A549 (cell line): ENCODE results near the gene ITIH5. TPM values are rescaled to one million over a fixed set of nuclear protein-coding genes. Genes with fewer than 3 reads are reported as not detected.

Source experiments
- ATAC-seq, 2 experiments: fragments of 200-7000 bp in 1 of 2; fragments of >200 bp in 1 of 2; cut with Nextera tagmentation in 1 of 2; cut with Tn5 transposase in 1 of 2; 3 replicates each; pipeline versions ENCODE4 v1.8.0 to v1.9.1; 2018 to 2020; ENCODE audit warnings: mild to moderate bottlenecking in 1 of 2, moderate library complexity in 1 of 2
- CTCF ChIA-PET: fragments of 300-600 bp; sonication (Branson Sonifier 250); formaldehyde crosslinking; extraction: SDS; loops from one replicate; lab custom pipeline; 2021; ENCODE audit warnings: antibody characterized with exemption, inconsistent platforms; lab: Yijun Ruan, JAX
- POLR2A ChIA-PET: fragments of 350-600 bp; formaldehyde crosslinking; extraction: SDS; loops from one replicate; lab custom pipeline; 2021; ENCODE audit warnings: antibody characterized with exemption, inconsistent platforms; lab: Yijun Ruan, JAX
- DNase-seq, 2 experiments: peaks; one replicate each; pipeline versions ENCODE4 v3.0.0 to v3.0.0-alpha.2; 2011 to 2016; ENCODE audit warnings: low read depth in 1 of 2, low spot score in 1 of 2
- FAIRE-seq: peaks from 2 replicates; lab custom pipeline; 2011; peaks lifted over from hg19 to GRCh38; lab: Jason Lieb, UNC
- H3K27ac ChIP-seq, 2 experiments: fragments of >200 bp; sonication (Bioruptor Twin); formaldehyde crosslinking; 3 replicates each; pipeline ENCODE4 v1.5.1; 2016 to 2017
- H3K4me1 ChIP-seq: fragments of >200 bp; sonication (Bioruptor Twin); formaldehyde crosslinking; 3 replicates; pipeline ENCODE4 v1.6.1; 2016
- H3K4me2 ChIP-seq: fragments of >200 bp; sonication (Bioruptor Twin); formaldehyde crosslinking; 3 replicates; pipeline ENCODE4 v1.6.1; 2016
- H3K4me3 ChIP-seq: fragments of >200 bp; sonication (Bioruptor Twin); formaldehyde crosslinking; 3 replicates; pipeline ENCODE4 v1.5.1; 2016
- H3K9me3 ChIP-seq: fragments of >200 bp; sonication (Bioruptor Twin); formaldehyde crosslinking; 3 replicates; pipeline ENCODE4 v1.6.1; 2016
- CBX2 ChIP-seq: fragments of 200-600 bp; sonication (generic); IDR thresholded peaks from 2 replicates; pipeline ENCODE4 v1.6.1; 2016; ENCODE audit warnings: low read depth, mild to moderate bottlenecking, borderline replicate concordance
- CBX8 ChIP-seq: fragments of 200-600 bp; sonication (generic); IDR thresholded peaks from 2 replicates; pipeline ENCODE4 v1.6.1; 2016
- CEBPB ChIP-seq, 2 experiments: fragments of >200 bp in 1 of 2; sonication (Bioruptor Twin) in 1 of 2; formaldehyde crosslinking in 1 of 2; IDR thresholded peaks; 2 replicates each; pipeline ENCODE4 v1.6.1; 2012 to 2016
- CHD2 ChIP-seq: fragments of 150-350 bp; IDR thresholded peaks from 2 replicates; pipeline ENCODE4 v1.6.1; 2014; ENCODE audit warnings: low read length; ENCODE audit not compliant: partially characterized antibody
- ELK1 ChIP-seq: fragments of 150-350 bp; IDR thresholded peaks from 2 replicates; pipeline ENCODE4 v1.6.1; 2014; ENCODE audit warnings: low read depth, mild to moderate bottlenecking, low read length
- EP300 ChIP-seq, 2 experiments: fragments of >200 bp; sonication (Bioruptor Twin); formaldehyde crosslinking; IDR thresholded peaks; 2 replicates in 1 of 2; 3 replicates in 1 of 2; pipeline ENCODE4 v1.6.1; 2016 to 2017
- FOSB ChIP-seq: fragments of 250-450 bp; sonication (Bioruptor Pico); IDR thresholded peaks from 2 replicates; pipeline ENCODE4 v1.5.0; 2020; ENCODE audit warnings: mild to moderate bottlenecking, moderate library complexity
- FOSL2 ChIP-seq, 2 experiments: fragments of 450-650 bp in 1 of 2; fragments of >200 bp in 1 of 2; sonication (Bioruptor Twin) in 1 of 2; formaldehyde crosslinking; IDR thresholded peaks; 2 replicates each; pipeline versions ENCODE4 v1.5.0 to v1.6.1; 2016 to 2020; ENCODE audit warnings: mild to moderate bottlenecking in 1 of 2, moderate library complexity in 1 of 2
- JUN ChIP-seq, 2 experiments: fragments of >200 bp; sonication (Bioruptor Twin); formaldehyde crosslinking; IDR thresholded peaks; 2 replicates in 1 of 2; 3 replicates in 1 of 2; pipeline ENCODE4 v1.6.1; 2016 to 2017
- JUNB ChIP-seq: fragments of >200 bp; sonication (Bioruptor Twin); formaldehyde crosslinking; IDR thresholded peaks from 2 replicates; pipeline ENCODE4 v1.6.1; 2016
- KDM5A ChIP-seq: fragments of 200-600 bp; sonication (generic); IDR thresholded peaks from 2 replicates; pipeline ENCODE4 v1.6.1; 2016; ENCODE audit warnings: antibody characterized with exemption, mild to moderate bottlenecking
- MAFK ChIP-seq: fragments of 450-650 bp; IDR thresholded peaks from 2 replicates; pipeline ENCODE4 v1.6.1; 2014; ENCODE audit not compliant: partially characterized antibody
- MAZ ChIP-seq: fragments of 150-350 bp; IDR thresholded peaks from 2 replicates; pipeline ENCODE4 v1.6.1; 2014; ENCODE audit warnings: antibody characterized with exemption, low read depth, low read length, borderline replicate concordance
- NFE2L2 ChIP-seq: fragments of 150-350 bp; conservative IDR thresholded peaks from 2 replicates; pipeline ENCODE4 v1.6.1; 2014; ENCODE audit warnings: low read length
- PHF8 ChIP-seq: fragments of 200-600 bp; sonication (generic); IDR thresholded peaks from 2 replicates; pipeline ENCODE4 v1.6.1; 2016; ENCODE audit warnings: low read depth, mild to moderate bottlenecking, antibody characterized with exemption, moderate library complexity, borderline replicate concordance
- POLR2A ChIP-seq: IDR thresholded peaks from 2 replicates; pipeline ENCODE4 v1.6.1; 2012; ENCODE audit warnings: mild to moderate bottlenecking, low read length
- RAD21 ChIP-seq, 2 experiments: fragments of >200 bp in 1 of 2; sonication (Bioruptor Twin) in 1 of 2; formaldehyde crosslinking in 1 of 2; IDR thresholded peaks in 1 of 2; conservative IDR thresholded peaks in 1 of 2; 2 replicates in 1 of 2; 3 replicates in 1 of 2; pipeline ENCODE4 v1.6.1; 2012 to 2018; ENCODE audit warnings: inconsistent platforms in 1 of 2
- RARB ChIP-seq: fragments of 250-450 bp; sonication (Bioruptor Pico); IDR thresholded peaks from 2 replicates; pipeline ENCODE4 v1.8.0; 2021; ENCODE audit warnings: mild to moderate bottlenecking, moderate library complexity
- RFX5 ChIP-seq: fragments of 450-650 bp; IDR thresholded peaks from 2 replicates; pipeline ENCODE4 v1.7.1; 2014; ENCODE audit warnings: antibody characterized with exemption, mild to moderate bottlenecking, moderate library complexity
- RNF2 ChIP-seq: fragments of 200-600 bp; sonication (generic); IDR thresholded peaks from 2 replicates; pipeline ENCODE4 v1.6.1; 2016; ENCODE audit warnings: low read depth, mild to moderate bottlenecking, antibody characterized with exemption, moderate library complexity, borderline replicate concordance
- TP53 ChIP-seq: fragments of 250-450 bp; sonication (Bioruptor Pico); IDR thresholded peaks from 2 replicates; pipeline ENCODE4 v1.5.0; 2021; ENCODE audit warnings: mild to moderate bottlenecking, moderate library complexity
- ZFP36 ChIP-seq: fragments of 450-650 bp; IDR thresholded peaks from 2 replicates; pipeline ENCODE4 v1.6.1; 2014; ENCODE audit warnings: borderline replicate concordance; ENCODE audit not compliant: partially characterized antibody
- ZNF302 ChIP-seq: fragments of 250-450 bp; sonication (Bioruptor Pico); IDR thresholded peaks from 2 replicates; pipeline ENCODE4 v1.9.0; 2021; ENCODE audit warnings: inconsistent platforms, mild to moderate bottlenecking, moderate library complexity
- ZSCAN20 ChIP-seq: fragments of 250-450 bp; sonication (Bioruptor Pico); IDR thresholded peaks from 2 replicates; pipeline ENCODE4 v1.8.0; 2022; ENCODE audit warnings: mild to moderate bottlenecking, moderate library complexity
- WGBS: methylation state at CpG from one replicate; pipeline ENCODE4 v1.1.6; 2017; ENCODE audit errors: missing lambda C conversion rate; 5-methylcytosine and 5-hydroxymethylcytosine counted together
- polyA plus RNA-seq, 4 experiments: library from polyadenylated mRNA; depleted of rRNA in 3 of 4; stranded (reverse); fragments of >200 nt; fragmentation: RNase III in 1 of 4; extraction: RNeasy Plus Mini Kit Qiagen cat#74134 plus additional on column Dnase treatment in 1 of 4; gene quantifications; 2 replicates in 3 of 4; 3 replicates in 1 of 4; pipeline ENCODE4 v1.2.3, GENCODE V29; 2011 to 2017
- TF ChIP-seq, protein P1 (sequence below): fragments of 250-450 bp; sonication (Bioruptor Pico); IDR thresholded peaks from 2 replicates; pipeline ENCODE4 v1.5.0; 2021; ENCODE audit warnings: mild to moderate bottlenecking, moderate library complexity, borderline replicate concordance
- TF ChIP-seq, protein P2 (sequence below): fragments of 450-650 bp; IDR thresholded peaks from 2 replicates; pipeline ENCODE4 v1.6.1; 2014; ENCODE audit warnings: antibody characterized with exemption

The ITIH5 gene
- polyA plus RNA-seq, 2 of the 4 experiments (the other 2 are of a cell fraction): 0.03 to 0.05 TPM

GRCh38 chr10:7702288-7702812 is 35.6 kb upstream of the ITIH5 start:
- DNase-seq: no peak
- POLR2A ChIA-PET: interaction anchor here (0.8 kb wide), 1 partner anchor 86 kb away, joined by 3 read pairs; the partner anchor contains the start of genes ATP5F1C and KIN
- no peak for FAIRE-seq
- no peak for ATAC-seq
- CTCF ChIA-PET: interaction anchor here (2.1 kb wide), 1 partner anchor 15 kb away, joined by 10 read pairs; no protein-coding TSS in a partner anchor
- Histone ChIP-seq H3K4me2 (no peak overlapping the region), H3K4me3 (no peak overlapping the region), H3K27ac (peak overlapping the region; percentile 13 to 15; a peak in 1 of 6 replicates), H3K4me1 (peaks cover 20% of the 10 kb centered on the region; the same call in 2 of the 3 replicates), H3K9me3 (no peaks in the 10 kb centered on the region)
- TF ChIP-seq PHF8 (no peak), RARB (no peak), KDM5A (no peak), CBX2 (no peak), ZFP36 (no peak)
- 78% methylated on average over 4 of the region's 4 CpGs for WGBS

GRCh38 chr10:7701158-7701742 is 34.5 kb upstream of the ITIH5 start:
- ATAC-seq: no peak
- H3K4me2 ChIP-seq: peak overlapping the region; percentile 49
- peak overlapping the region; percentile 71 for H3K27ac ChIP-seq
- DNase-seq: no peak
- H3K9me3 ChIP-seq: no peaks in the 10 kb centered on the region
- no peak for FAIRE-seq
- 62% methylated on average over 8 of the region's 8 CpGs for WGBS
- ChIA-PET CTCF (interaction anchor here (0.9 to 2.1 kb wide), 3 partner anchors 11 to 176 kb away, joined by 3 to 10 read pairs (median 3); no protein-coding TSS in a partner anchor), POLR2A (interaction anchor here (1.2 kb wide), 1 partner anchor 117 kb away, joined by 3 read pairs; the partner anchor contains the start of gene TAF3)
- TF ChIP-seq, protein P1, sequence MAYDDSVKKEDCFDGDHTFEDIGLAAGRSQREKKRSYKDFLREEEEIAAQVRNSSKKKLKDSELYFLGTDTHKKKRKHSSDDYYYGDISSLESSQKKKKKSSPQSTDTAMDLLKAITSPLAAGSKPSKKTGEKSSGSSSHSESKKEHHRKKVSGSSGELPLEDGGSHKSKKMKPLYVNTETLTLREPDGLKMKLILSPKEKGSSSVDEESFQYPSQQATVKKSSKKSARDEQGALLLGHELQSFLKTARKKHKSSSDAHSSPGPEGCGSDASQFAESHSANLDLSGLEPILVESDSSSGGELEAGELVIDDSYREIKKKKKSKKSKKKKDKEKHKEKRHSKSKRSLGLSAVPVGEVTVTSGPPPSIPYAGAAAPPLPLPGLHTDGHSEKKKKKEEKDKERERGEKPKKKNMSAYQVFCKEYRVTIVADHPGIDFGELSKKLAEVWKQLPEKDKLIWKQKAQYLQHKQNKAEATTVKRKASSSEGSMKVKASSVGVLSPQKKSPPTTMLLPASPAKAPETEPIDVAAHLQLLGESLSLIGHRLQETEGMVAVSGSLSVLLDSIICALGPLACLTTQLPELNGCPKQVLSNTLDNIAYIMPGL (CRISPR knock-in tag): no peak
- TF ChIP-seq FOSB (no peak), ZSCAN20 (CRISPR knock-in tag) (no peak), RFX5 (no peak), ZFP36 (no peak), RAD21 (conservative IDR thresholded peaks at IDR 0.05 in 1 of 2, IDR thresholded peaks at IDR 0.05 in 1 of 2) (no peak), POLR2A (no peak), ZNF302 (CRISPR knock-in tag) (no peak), CHD2 (no peak)
- TF ChIP-seq, protein P2, sequence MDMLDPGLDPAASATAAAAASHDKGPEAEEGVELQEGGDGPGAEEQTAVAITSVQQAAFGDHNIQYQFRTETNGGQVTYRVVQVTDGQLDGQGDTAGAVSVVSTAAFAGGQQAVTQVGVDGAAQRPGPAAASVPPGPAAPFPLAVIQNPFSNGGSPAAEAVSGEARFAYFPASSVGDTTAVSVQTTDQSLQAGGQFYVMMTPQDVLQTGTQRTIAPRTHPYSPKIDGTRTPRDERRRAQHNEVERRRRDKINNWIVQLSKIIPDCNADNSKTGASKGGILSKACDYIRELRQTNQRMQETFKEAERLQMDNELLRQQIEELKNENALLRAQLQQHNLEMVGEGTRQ: no peak
- TF ChIP-seq, all 56 proteins: peak for 0
- Histone ChIP-seq H3K4me3 (no peak overlapping the region), H3K4me1 (peaks cover 20% of the 10 kb centered on the region; the same call in 2 of the 3 replicates)

GRCh38 chr10:7700577-7701125 is 33.9 kb upstream of the ITIH5 start:
- ChIA-PET CTCF (interaction anchor here (0.9 to 3.8 kb wide), 4 partner anchors 10 to 175 kb away, joined by 3 to 37 read pairs (median 6); no protein-coding TSS in a partner anchor), POLR2A (interaction anchor here (0.8 to 1.2 kb wide), 3 partner anchors 53 to 117 kb away, joined by 3 to 4 read pairs (median 3); partner anchors contain the start of genes ATP5F1C, KIN and TAF3)
- 4% methylated on average over 2 of the region's 2 CpGs for WGBS
- H3K4me1 ChIP-seq: peaks cover 17% of the 10 kb centered on the region; the same call in 2 of the 3 replicates
- peak overlapping the region; percentile 49 for H3K4me2 ChIP-seq
- DNase-seq (peak; percentile 26 to 76), FAIRE-seq (no peak), ATAC-seq (peak; percentile 74 to 84; a peak in 5 of 6 replicates)
- H3K9me3 ChIP-seq: no peaks in the 10 kb centered on the region
- peak overlapping the region; percentile 71 for H3K27ac ChIP-seq
- no peak overlapping the region for H3K4me3 ChIP-seq
- TF ChIP-seq, protein P2: no peak
- no peak for TF ChIP-seq RNF2
- no peak for TF ChIP-seq CHD2
- TF ChIP-seq ELK1: no peak
- TF ChIP-seq MAZ: no peak
- TF ChIP-seq CEBPB (IDR thresholded peaks at IDR 0.05): peak; percentile 43 to 55; a peak in 1 of 4 replicates
- 0 out of 2 replicates have a peak, but pooled peaks have one; percentile 15 for TF ChIP-seq NFE2L2
- no peak for TF ChIP-seq CBX8
- TF ChIP-seq EP300 (IDR thresholded peaks at IDR 0.05): peak; percentile 48 to 56; a peak in 3 of 5 replicates
- peak; percentile 55 for TF ChIP-seq JUNB
- peak; percentile 44 for TF ChIP-seq MAFK
- no peak for TF ChIP-seq FOSL2 (IDR thresholded peaks at IDR 0.05)
- peak; percentile 51 for TF ChIP-seq FOSL2 (CRISPR knock-in tag; IDR thresholded peaks at IDR 0.05)
- TF ChIP-seq JUN (IDR thresholded peaks at IDR 0.05): peak in 1 of 2 experiments; percentile 43; a peak in 1 of 5 replicates
- TF ChIP-seq ZFP36: no peak
- no peak for TF ChIP-seq ZSCAN20 (CRISPR knock-in tag)
- TF ChIP-seq TP53 (CRISPR knock-in tag): no peak
